Erythroblast (primary cell): ENCODE data around the gene MED10.

Experiments used
- GATA1 ChIP-seq: IDR thresholded peaks from 2 replicates; pipeline ENCODE4 v1.6.1; 2011; ENCODE audit warnings: low read depth, mild to moderate bottlenecking, control low read depth, low read length, moderate library complexity
- POLR2A ChIP-seq: IDR thresholded peaks from 2 replicates; pipeline ENCODE4 v1.6.1; 2011; ENCODE audit warnings: mild to moderate bottlenecking, low read length

GRCh38 chr5:6419340-6419852 is 41.0 kb upstream of the MED10 start:
- TF ChIP-seq POLR2A, result no peak
- no peak for TF ChIP-seq GATA1
